GM12864 (cell line): ENCODE results near the gene OR13A1.
"Not testable (repeated sequence)": the region's sequence is repeated elsewhere in the genome, so short reads cannot be mapped to it uniquely, and the experiment has no call there.

ENCODE experiments used
- DNase-seq: peaks from one replicate; pipeline ENCODE4 v3.0.0-alpha.2; 2011; ENCODE audit warnings: low read depth
- H3K4me3 ChIP-seq: 2 replicates; pipeline ENCODE4 v1.5.1; 2011; ENCODE audit warnings: mild to moderate bottlenecking, low read depth, low read length, control low read depth
- TF ChIP-seq, protein P1 (sequence below): IDR thresholded peaks from 2 replicates; pipeline ENCODE4 v1.5.1; 2011; ENCODE audit warnings: low read depth, mild to moderate bottlenecking, moderate library complexity, low read length, control low read depth, inconsistent platforms; ENCODE audit errors: missing control alignments

Gene OR13A1

DNA sequence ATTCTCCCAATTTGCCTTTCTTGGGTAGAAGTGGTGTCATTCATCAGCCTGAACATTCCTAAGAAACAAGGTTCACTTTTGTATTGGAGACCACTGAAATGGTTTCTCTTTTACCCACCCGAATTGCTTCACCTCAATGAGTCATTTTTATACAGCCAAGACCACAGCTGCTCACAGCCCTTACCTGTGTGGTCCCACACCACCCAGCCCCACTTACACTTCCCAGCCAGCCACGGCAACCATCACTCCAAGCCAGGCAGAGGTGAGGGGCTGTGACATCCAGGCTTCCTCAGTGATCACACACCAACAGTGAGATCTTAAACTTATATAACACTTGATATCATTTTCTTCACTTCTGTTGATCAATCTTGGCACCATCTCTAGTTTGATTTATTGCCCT, 20.7 kb downstream of the OR13A1 start:
- H3K4me3 ChIP-seq, result no peak overlapping the region
- TF ChIP-seq, protein P1, sequence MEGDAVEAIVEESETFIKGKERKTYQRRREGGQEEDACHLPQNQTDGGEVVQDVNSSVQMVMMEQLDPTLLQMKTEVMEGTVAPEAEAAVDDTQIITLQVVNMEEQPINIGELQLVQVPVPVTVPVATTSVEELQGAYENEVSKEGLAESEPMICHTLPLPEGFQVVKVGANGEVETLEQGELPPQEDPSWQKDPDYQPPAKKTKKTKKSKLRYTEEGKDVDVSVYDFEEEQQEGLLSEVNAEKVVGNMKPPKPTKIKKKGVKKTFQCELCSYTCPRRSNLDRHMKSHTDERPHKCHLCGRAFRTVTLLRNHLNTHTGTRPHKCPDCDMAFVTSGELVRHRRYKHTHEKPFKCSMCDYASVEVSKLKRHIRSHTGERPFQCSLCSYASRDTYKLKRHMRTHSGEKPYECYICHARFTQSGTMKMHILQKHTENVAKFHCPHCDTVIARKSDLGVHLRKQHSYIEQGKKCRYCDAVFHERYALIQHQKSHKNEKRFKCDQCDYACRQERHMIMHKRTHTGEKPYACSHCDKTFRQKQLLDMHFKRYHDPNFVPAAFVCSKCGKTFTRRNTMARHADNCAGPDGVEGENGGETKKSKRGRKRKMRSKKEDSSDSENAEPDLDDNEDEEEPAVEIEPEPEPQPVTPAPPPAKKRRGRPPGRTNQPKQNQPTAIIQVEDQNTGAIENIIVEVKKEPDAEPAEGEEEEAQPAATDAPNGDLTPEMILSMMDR, result no peak
- no peak for DNase-seq

GRCh38 chr10:45286980-45287379, 28.4 kb downstream of the OR13A1 start:
- TF ChIP-seq, protein P1, result no peak
- no peak overlapping the region for H3K4me3 ChIP-seq
- no peak for DNase-seq

GRCh38 chr10:45282061-45282460, 33.3 kb downstream of the OR13A1 start:
- DNase-seq, result no peak
- TF ChIP-seq, protein P1, result no peak
- H3K4me3 ChIP-seq, result no peak overlapping the region

DNA sequence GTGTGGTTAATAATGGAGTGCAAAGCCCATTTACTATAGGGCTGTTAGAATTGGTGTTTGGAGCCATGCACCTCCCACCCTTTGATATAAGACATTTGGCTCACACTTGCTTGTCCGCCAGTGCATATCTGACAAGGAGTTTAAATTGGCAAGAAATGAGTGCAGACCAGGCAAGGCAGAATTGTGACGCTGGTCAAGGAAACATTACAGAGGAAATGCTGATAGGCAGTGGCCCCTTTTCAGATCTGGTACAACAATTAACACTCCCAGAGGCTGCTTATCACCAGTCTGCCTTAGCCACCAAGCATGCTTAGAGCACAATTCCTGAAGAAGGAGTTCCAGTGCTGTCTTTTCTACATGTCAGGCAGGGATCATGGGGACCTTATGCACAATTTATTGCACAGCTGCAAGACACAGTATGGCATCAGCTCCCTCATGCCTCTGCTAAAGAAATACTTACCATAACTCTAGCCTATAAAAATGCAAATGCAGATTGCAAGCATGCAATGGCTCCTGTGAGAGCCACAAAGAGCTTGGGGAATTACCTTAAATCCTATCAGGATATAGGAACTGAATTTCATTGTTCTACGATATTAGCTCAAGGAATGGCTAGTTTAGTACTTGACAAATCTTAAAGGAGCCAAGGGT, 35.2 kb downstream of the OR13A1 start:
- TF ChIP-seq, protein P1, result no peak
- no peak overlapping the region for H3K4me3 ChIP-seq
- no peak for DNase-seq

- no peak for DNase-seq
- H3K4me3 ChIP-seq, result no peak overlapping the region
- TF ChIP-seq, protein P1, result no peak
Measured at GRCh38 chr10:45279682-45280081, 35.7 kb downstream of the OR13A1 start.

DNA sequence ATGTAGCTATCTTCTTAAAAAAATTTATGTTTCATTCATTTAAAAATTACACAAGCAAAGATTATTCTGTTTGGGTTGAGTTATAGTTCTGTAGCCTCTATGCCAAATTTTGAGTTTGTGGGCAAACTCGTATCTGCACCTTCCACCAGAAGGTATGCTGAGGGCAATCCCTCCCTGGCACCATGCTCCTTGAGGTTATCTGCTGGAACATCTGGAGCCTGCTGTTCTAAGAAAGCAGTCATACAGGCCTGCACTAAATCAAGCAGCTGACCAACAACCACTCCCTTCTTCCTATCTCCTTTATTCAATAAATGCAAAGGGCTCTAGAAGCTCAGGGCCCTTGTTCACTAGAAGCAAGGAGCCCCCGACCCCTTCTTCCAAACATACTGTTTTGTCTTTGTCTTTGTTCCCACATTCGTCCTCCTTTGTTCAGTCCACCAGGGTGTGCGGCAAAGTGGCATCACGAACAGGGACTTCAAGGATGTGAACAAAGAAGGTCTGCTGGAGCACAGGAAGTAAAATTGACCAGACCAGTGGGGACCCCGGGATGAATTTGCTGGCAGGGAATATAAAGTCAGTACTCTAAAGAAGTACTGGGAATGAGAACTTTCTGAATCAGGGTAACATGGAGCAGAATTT, 36.4 kb downstream of the OR13A1 start:
- no peak for DNase-seq
- TF ChIP-seq, protein P1, result no peak
- no peak overlapping the region for H3K4me3 ChIP-seq

DNA sequence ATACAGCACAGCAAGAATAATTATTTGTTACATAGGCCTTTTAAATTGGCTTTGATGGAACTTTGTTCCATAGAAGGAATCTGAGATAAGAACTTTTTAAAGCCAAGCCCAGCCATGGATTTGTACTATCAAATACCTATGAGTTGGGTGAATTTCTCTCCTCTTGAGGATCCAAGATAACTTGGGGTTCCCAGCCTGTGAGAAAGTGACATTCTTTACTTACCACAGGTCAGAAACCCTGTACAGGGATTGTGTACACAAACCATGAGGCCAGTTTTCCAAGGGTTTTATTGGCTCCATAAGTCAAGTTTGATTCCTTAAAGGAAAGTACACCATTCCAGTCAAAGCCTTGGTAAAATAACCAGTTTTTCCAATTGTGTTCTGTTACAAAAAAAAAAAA, 39.3 kb downstream of the OR13A1 start:
- not testable (repeated sequence) for DNase-seq, H3K4me3 ChIP-seq
